WERI-Rb-1 (cell line): ENCODE data around the gene HCRT.
"Not testable (repeated sequence)": the region's sequence is repeated elsewhere in the genome, so short reads cannot be mapped to it uniquely, and the experiment has no call there.

Experiments used
- DNase-seq: peaks from one replicate; pipeline ENCODE4 v3.0.0-alpha.2; 2020
- H3K27ac ChIP-seq: fragments of 250-450 bp; sonication (Bioruptor Pico); 2 replicates; pipeline ENCODE4 v1.5.1; 2020; ENCODE audit warnings: mild to moderate bottlenecking, moderate library complexity
- H3K27me3 ChIP-seq: fragments of 250-450 bp; sonication (Bioruptor Pico); 2 replicates; pipeline ENCODE4 v1.5.1; 2021; ENCODE audit warnings: mild to moderate bottlenecking, low read depth, moderate library complexity; ENCODE audit not compliant: insufficient read depth, severe bottlenecking
- H3K36me3 ChIP-seq: fragments of 250-450 bp; sonication (Bioruptor Pico); 2 replicates; pipeline ENCODE4 v1.5.1; 2020; ENCODE audit warnings: mild to moderate bottlenecking, moderate library complexity
- H3K4me3 ChIP-seq: 2 replicates; pipeline ENCODE4 v1.5.1; 2011; ENCODE audit warnings: low read depth, mild to moderate bottlenecking, control low read depth, low read length
- H3K9me3 ChIP-seq: fragments of 250-450 bp; sonication (Bioruptor Pico); 2 replicates; pipeline ENCODE4 v1.5.1; 2021; ENCODE audit warnings: mild to moderate bottlenecking, moderate library complexity; ENCODE audit not compliant: severe bottlenecking
- CTCF ChIP-seq: IDR thresholded peaks from 2 replicates; pipeline ENCODE4 v1.5.1; 2011; ENCODE audit warnings: low read depth, mild to moderate bottlenecking, control low read depth, inconsistent platforms, low read length

The HCRT gene

GRCh38 chr17:42225646-42226045 is 40.4 kb upstream of the HCRT start:
- Histone ChIP-seq H3K4me3 (no peak overlapping the region), H3K9me3 (no peaks in the 10 kb centered on the region), H3K27ac (no peak overlapping the region), H3K36me3 (peaks cover 24% of the 10 kb centered on the region), H3K27me3 (no peaks in the 10 kb centered on the region)
- no peak for DNase-seq
- TF ChIP-seq CTCF, result no peak

DNA sequence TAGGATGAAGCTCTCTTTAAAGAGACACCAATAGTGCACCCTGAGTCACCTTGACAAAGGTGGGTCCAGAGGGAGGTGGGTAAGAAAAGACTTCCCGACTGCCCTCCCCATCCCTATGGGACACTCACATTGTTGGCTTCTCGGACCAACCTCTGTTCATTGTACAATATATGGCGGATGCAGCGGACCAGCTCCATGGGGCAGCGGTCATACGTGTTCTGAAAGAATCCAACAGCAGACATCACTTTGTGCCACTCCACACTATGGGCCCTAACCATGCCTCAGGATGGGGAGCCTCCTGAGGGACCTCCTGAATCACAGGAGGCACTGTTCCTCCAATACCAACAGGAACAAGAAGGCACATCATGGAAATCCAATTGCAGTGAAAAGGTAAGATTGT is 39.4 kb upstream of the HCRT start:
- Histone ChIP-seq H3K27ac (no peak overlapping the region), H3K4me3 (no peak overlapping the region), H3K36me3 (peaks cover 22% of the 10 kb centered on the region), H3K27me3 (no peaks in the 10 kb centered on the region), H3K9me3 (no peaks in the 10 kb centered on the region)
- DNase-seq, result no peak
- TF ChIP-seq CTCF, result no peak

DNA sequence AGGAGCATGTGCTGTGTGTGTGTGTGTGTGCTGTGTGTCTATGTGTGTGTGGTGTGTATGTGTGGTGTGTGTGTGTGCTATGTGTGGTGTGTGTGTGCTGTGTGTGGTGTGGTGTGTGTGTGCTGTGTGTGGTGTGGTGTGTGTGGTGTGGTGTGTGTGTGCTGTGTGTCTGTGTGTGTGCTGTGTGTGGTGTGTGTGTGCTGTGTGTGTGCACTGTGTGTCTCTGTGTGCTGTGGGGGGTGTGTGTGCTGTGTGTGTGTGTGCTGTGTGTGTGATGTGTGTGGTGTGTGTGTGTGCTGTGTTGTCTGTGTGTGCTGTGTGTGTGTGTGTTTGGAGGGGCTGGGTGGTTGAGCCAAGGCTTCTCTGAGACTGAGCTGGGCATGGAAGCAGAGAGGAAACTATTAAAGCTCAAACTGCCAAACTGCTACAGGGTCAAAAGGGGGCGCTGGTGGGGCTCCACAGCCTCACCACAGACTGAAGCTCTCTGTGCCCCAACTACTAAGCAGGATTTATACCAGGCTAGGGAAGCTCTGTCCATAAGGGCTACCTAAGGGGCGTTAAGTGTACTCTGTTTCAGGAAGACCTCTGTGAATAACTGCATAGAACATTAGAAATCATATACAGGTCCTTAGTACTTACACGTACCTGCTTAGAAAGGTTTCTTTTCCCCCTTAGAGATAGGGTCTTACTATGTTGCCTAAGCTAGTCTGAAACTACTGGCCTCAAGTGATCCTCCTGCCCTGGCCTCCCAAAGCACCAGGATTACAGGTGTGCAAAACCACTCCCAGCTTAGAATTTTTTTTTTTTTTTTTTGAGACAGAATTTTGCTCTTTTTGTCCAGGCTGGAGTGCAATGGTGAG is 36.9 kb upstream of the HCRT start:
- TF ChIP-seq CTCF, result peak; percentile 95

DNA sequence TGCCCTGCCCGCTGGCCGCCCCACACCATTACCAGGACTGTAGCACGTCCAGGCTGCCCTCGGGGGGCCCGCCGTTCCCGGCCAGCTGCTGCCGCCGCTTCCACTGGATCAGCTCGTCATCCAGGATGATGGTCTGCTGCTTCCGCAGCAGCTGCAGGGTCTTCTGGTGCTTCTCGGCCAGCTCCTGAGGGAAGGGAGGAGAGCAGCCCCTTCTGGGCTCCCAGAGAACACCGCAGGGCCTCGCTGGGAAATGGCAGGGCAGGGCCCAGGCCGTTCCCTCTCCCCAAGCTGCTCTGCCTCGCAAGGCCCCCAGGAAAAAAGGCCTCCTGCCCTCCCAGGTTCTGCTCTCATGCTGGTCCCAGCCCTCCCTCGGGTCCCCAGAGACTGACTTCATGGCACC is 34.0 kb upstream of the HCRT start:
- DNase-seq, H3K4me3 ChIP-seq, H3K9me3 ChIP-seq, H3K27me3 ChIP-seq, H3K27ac ChIP-seq: not testable (repeated sequence)
- H3K36me3 ChIP-seq, result peaks cover 59% of the 10 kb centered on the region

More for the DNA sequence above, 36.9 kb upstream of the HCRT start:
- Histone ChIP-seq H3K4me3 (no peak overlapping the region), H3K9me3 (no peaks in the 10 kb centered on the region), H3K27ac (no peak overlapping the region), H3K36me3 (peaks cover 34% of the 10 kb centered on the region), H3K27me3 (no peaks in the 10 kb centered on the region)
- DNase-seq, result peak; percentile 69

DNA sequence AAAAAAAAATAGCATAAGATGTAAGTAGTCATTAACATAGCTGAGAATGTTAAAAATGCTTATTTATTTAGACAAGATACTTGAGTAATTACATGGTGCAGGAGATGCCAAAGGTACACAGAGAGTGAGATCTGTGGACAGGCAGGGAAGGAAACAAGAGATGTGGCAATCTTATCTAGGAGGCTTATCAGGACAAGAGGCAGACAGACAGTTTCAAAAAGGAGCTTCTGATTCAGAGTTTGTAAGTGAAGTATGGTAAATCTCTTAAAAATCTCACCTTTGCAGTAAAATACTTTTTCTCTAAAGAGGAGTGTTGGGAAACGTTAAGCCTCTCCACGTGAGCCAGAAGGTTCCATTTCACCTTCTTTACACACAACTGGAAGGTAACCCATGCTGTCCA is 28.9 kb upstream of the HCRT start:
- DNase-seq, result no peak
- no peak for TF ChIP-seq CTCF
- peaks cover 76% of the 10 kb centered on the region for H3K36me3 ChIP-seq
- no peak overlapping the region for H3K27ac ChIP-seq
- H3K27me3 ChIP-seq, result no peaks in the 10 kb centered on the region
- no peaks in the 10 kb centered on the region for H3K9me3 ChIP-seq
- H3K4me3 ChIP-seq, result no peak overlapping the region

DNA sequence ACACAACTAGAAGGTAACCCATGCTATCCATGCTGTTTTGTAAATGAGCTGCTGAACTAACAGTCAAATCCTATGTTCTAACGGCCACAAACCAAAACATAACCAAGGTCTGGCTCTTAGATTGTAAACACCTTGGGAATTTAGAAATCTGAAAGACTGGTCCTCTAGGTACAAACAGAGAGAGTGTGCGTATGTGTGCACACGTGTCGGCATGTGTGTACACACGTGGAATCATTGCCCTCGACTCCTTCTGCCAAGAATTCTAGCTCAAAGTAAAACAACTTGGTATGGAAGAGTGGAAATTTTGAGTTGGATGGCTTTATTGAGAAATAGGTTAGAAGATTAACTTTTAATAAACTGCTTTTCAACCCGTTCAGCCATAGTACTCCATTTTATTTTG is 27.1 kb upstream of the HCRT start:
- DNase-seq, result no peak
- no peak for TF ChIP-seq CTCF
- no peak overlapping the region for H3K27ac ChIP-seq
- H3K9me3 ChIP-seq, result no peaks in the 10 kb centered on the region
- no peaks in the 10 kb centered on the region for H3K27me3 ChIP-seq
- no peak overlapping the region for H3K4me3 ChIP-seq
- peaks cover 81% of the 10 kb centered on the region for H3K36me3 ChIP-seq

DNA sequence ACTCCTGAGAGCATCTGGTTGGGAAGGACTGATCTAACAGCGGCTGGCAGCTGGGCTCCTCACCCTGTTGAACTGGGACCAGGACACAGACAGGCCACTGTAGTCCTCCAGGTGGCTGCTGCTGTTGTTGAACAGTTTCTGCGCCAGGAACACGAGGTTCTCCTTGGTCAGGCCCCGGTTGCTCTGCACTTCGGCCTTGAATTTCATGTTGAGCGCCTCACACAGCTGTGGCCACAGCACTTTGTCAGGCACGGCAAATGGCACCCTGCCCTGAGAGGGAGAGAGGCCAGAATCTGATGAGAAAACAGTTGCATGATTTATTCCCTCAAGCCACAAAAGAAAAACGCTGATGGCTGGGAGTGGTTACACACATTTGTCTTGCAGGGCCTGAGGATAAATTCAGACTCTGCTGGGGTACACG is 26.7 kb upstream of the HCRT start:
- not testable (repeated sequence) for H3K27me3 ChIP-seq, H3K4me3 ChIP-seq, H3K27ac ChIP-seq, DNase-seq, H3K9me3 ChIP-seq
- peaks cover 81% of the 10 kb centered on the region for H3K36me3 ChIP-seq
